HepG2 (cell line): Measurements from ENCODE around the gene RDH13. TPM values are rescaled to one million over a fixed set of nuclear protein-coding genes. Genes with fewer than 3 reads are reported as not detected.
"Not testable (repeated sequence)": the region's sequence is repeated elsewhere in the genome, so short reads cannot be mapped to it uniquely, and the experiment has no call there.

ENCODE experiments used
- ATAC-seq: fragments of 200-7000 bp; cut with Tn5 transposase; 3 replicates; pipeline ENCODE4 v1.9.1; 2020; ENCODE audit warnings: mild to moderate bottlenecking, moderate library complexity
- BruUV-seq: library from RNA; stranded (reverse); fragments of 400-500 nt; replicated peaks from 2 replicates; lab custom pipeline; 2021; lab: Mats Ljungman, UMichigan
- CTCF ChIA-PET: fragments of 300-600 bp; formaldehyde crosslinking; extraction: SDS; loops from one replicate; lab custom pipeline; 2021; ENCODE audit warnings: low total read pairs, inconsistent platforms, low intra/inter-chr PET ratio; lab: Yijun Ruan, JAX
- POLR2A ChIA-PET: fragments of 350-600 bp; sonication (Branson Sonifier 250); formaldehyde crosslinking; loops from one replicate; lab custom pipeline; 2020; ENCODE audit warnings: antibody characterized with exemption, inconsistent platforms; lab: Yijun Ruan, JAX
- DNase-seq: peaks from one replicate; pipeline ENCODE4 v3.0.0-alpha.2; 2015; ENCODE audit warnings: low spot score
- FAIRE-seq: peaks from 3 replicates; lab custom pipeline; 2011; peaks lifted over from hg19 to GRCh38; lab: Jason Lieb, UNC
- H2AFZ ChIP-seq: one replicate; pipeline ENCODE4 v1.6.1; 2011; ENCODE audit warnings: low read length, inconsistent platforms
- H3K27ac ChIP-seq: fragments of 300-600 bp; 3 replicates; pipeline ENCODE4 v1.8.0; 2011; ENCODE audit warnings: mixed run types, mild to moderate bottlenecking, mixed read lengths, low read length, inconsistent platforms; ENCODE audit not compliant: insufficient read depth; ENCODE audit errors: extremely low read length
- H3K27me3 ChIP-seq, 2 experiments: fragments of 200-600 bp in 1 of 2; 2 replicates in 1 of 2; 3 replicates in 1 of 2; pipeline versions ENCODE4 v1.6.0 to v1.8.0; 2011; ENCODE audit warnings: low read length in 2 of 2, mild to moderate bottlenecking in 2 of 2, moderate library complexity in 2 of 2, inconsistent platforms in 1 of 2; ENCODE audit not compliant: insufficient read depth in 2 of 2, control insufficient read depth in 1 of 2
- H3K36me3 ChIP-seq, 2 experiments: fragments of 200-600 bp in 1 of 2; replicated peaks in 1 of 2; 2 replicates in 1 of 2; 3 replicates in 1 of 2; pipeline versions ENCODE4 v1.5.1 to v1.8.0; 2011; ENCODE audit warnings: low read length in 2 of 2, inconsistent platforms in 1 of 2; ENCODE audit not compliant: insufficient read depth in 2 of 2, control insufficient read depth in 1 of 2
- H3K4me1 ChIP-seq: 2 replicates; pipeline ENCODE4 v1.5.1; 2012; ENCODE audit warnings: low read length, inconsistent platforms; ENCODE audit not compliant: insufficient read depth
- H3K4me2 ChIP-seq: 2 replicates; pipeline ENCODE4 v1.6.0; 2011; ENCODE audit warnings: low read depth, low read length, inconsistent platforms
- H3K4me3 ChIP-seq, 3 experiments: fragments of 200-600 bp in 1 of 3; sonication (generic), shearing (Covaris generic) in 1 of 3; replicated peaks in 1 of 3; 2 replicates each; pipeline ENCODE4 v1.5.1; 2011 to 2016; ENCODE audit warnings: low read length in 3 of 3, inconsistent platforms in 2 of 3, low read depth in 2 of 3, mild to moderate bottlenecking in 2 of 3, control low read depth in 1 of 3, mixed read lengths in 1 of 3; ENCODE audit not compliant: insufficient read depth in 1 of 3
- H3K79me2 ChIP-seq: one replicate; pipeline ENCODE4 v1.6.1; 2011; ENCODE audit warnings: low read length, inconsistent platforms; ENCODE audit not compliant: insufficient read depth
- H3K9ac ChIP-seq: 2 replicates; pipeline ENCODE4 v1.6.0; 2011; ENCODE audit warnings: mild to moderate bottlenecking, low read depth, low read length, inconsistent platforms; ENCODE audit not compliant: insufficient read depth
- H3K9me3 ChIP-seq: 2 replicates; pipeline ENCODE4 v1.5.1; 2012; ENCODE audit warnings: mild to moderate bottlenecking, low read length
- H4K20me1 ChIP-seq: 2 replicates; pipeline ENCODE4 v1.6.0; 2011; ENCODE audit warnings: inconsistent platforms, mild to moderate bottlenecking, low read length, moderate library complexity; ENCODE audit not compliant: insufficient read depth
- FOXC1 ChIP-seq: sonication (generic); formaldehyde crosslinking; IDR thresholded peaks from 2 replicates; pipeline ENCODE4 v1.8.0; 2022; ENCODE audit warnings: mild to moderate bottlenecking, missing genetic modification reagents, borderline replicate concordance
- JUND ChIP-seq: sonication (generic); formaldehyde crosslinking; IDR thresholded peaks from 2 replicates; pipeline ENCODE4 v1.8.0; 2022; ENCODE audit warnings: mild to moderate bottlenecking, missing genetic modification reagents
- KDM1A ChIP-seq: IDR thresholded peaks from 2 replicates; pipeline ENCODE4 v1.6.1; 2016; ENCODE audit warnings: missing compliant biosample characterization
- MXD3 ChIP-seq: IDR thresholded peaks from 2 replicates; pipeline ENCODE4 v1.6.1; 2016; ENCODE audit warnings: mild to moderate bottlenecking, missing biosample characterization, missing genetic modification reagents
- MYPOP ChIP-seq: sonication (generic); formaldehyde crosslinking; IDR thresholded peaks from 2 replicates; pipeline ENCODE4 v1.8.1; 2023; ENCODE audit warnings: mild to moderate bottlenecking, moderate library complexity, missing genetic modification reagents
- NFE2 ChIP-seq: sonication (generic); formaldehyde crosslinking; IDR thresholded peaks from 2 replicates; pipeline ENCODE4 v1.4.0; 2020; ENCODE audit warnings: missing genetic modification reagents
- POLR2G ChIP-seq: fragments of 200-400 bp; formaldehyde crosslinking; IDR thresholded peaks from 2 replicates; pipeline ENCODE4 v1.6.1; 2018; ENCODE audit warnings: mild to moderate bottlenecking, low read depth, low read length, moderate library complexity
- SATB2 ChIP-seq: sonication (generic); formaldehyde crosslinking; IDR thresholded peaks from 2 replicates; pipeline ENCODE4 v1.5.0; 2020; ENCODE audit warnings: missing genetic modification reagents
- SNRNP70 ChIP-seq: fragments of 200-400 bp; formaldehyde crosslinking; IDR thresholded peaks from 2 replicates; pipeline ENCODE4 v1.6.1; 2017; ENCODE audit warnings: mild to moderate bottlenecking, low read depth, low read length, moderate library complexity
- TMF1 ChIP-seq: sonication (generic); formaldehyde crosslinking; IDR thresholded peaks from 2 replicates; pipeline ENCODE4 v1.8.1; 2022; ENCODE audit warnings: low read depth, missing genetic modification reagents
- YY1 ChIP-seq: IDR thresholded peaks from 2 replicates; pipeline ENCODE4 v1.6.1; 2011; ENCODE audit warnings: low read length, low read depth, moderate library complexity, mild to moderate bottlenecking; ENCODE audit not compliant: insufficient read depth, insufficient replicate concordance
- ZNF337 ChIP-seq: sonication (generic); formaldehyde crosslinking; IDR thresholded peaks from 2 replicates; pipeline ENCODE4 v1.5.1; 2020; ENCODE audit warnings: missing genetic modification reagents, low read depth, mild to moderate bottlenecking, borderline replicate concordance
- ZNF772 ChIP-seq: sonication (generic); formaldehyde crosslinking; IDR thresholded peaks from 2 replicates; pipeline ENCODE4 v1.5.0; 2020; ENCODE audit warnings: mild to moderate bottlenecking, missing genetic modification reagents
- WGBS: methylation state at CpG from one replicate; pipeline ENCODE4 v1.1.6; 2017; ENCODE audit warnings: low lambda C conversion rate; 5-methylcytosine and 5-hydroxymethylcytosine counted together
- in situ Hi-C: cut with HindIII; loops from 2 replicates; pipeline ENCODE4 v1.10.0; 2017; ENCODE audit warnings: low pct_unique_long_range_greater_than_20kb; ENCODE audit not compliant: extremely low pct_ligation_motif_present
- intact Hi-C: fragments of 100-400 bp; cut with micrococcal nuclease; formaldehyde crosslinking; loops from one replicate; pipeline ENCODE4 v1.10.0; 2022; ENCODE audit not compliant: unreplicated experiment
- polyA plus RNA-seq, 8 experiments: library from polyadenylated mRNA; depleted of rRNA in 3 of 8; stranded (reverse) in 7 of 8; unstranded in 1 of 8; fragments of >200 nt; fragmentation: Illumina TruSeq in 4 of 8; extraction: Trizol in 4 of 8; gene quantifications; 2 replicates each; pipeline versions ENCODE4 v1.2.1 to v1.2.3, GENCODE V29; 2011 to 2016; ENCODE audit warnings: low read depth in 4 of 8, missing spikeins in 1 of 8, mixed read lengths in 1 of 8; ENCODE audit not compliant: insufficient read depth in 1 of 8
- total RNA-seq, 5 experiments: library from RNA; depleted of rRNA; stranded (reverse); fragments of >200 nt; fragmentation: Illumina TruSeq; extraction: Trizol; gene quantifications; 2 replicates each; pipeline ENCODE4 v1.2.3, GENCODE V29; 2016; ENCODE audit warnings: low read depth in 1 of 5
- TF ChIP-seq, protein P1 (sequence below): sonication (generic); formaldehyde crosslinking; IDR thresholded peaks from 2 replicates; pipeline ENCODE4 v1.4.0; 2020; ENCODE audit warnings: missing genetic modification reagents

Gene RDH13
- total and polyA plus RNA-seq, 2 of the 13 experiments (the other 11 are each of a cell fraction or from before 2014, with no cell fraction given), result 13.4 to 21.5 TPM

- Histone ChIP-seq H3K4me3 (peak overlapping the region in 2 of 3 experiments; percentile 32 to 38; a peak in 3 of 6 replicates), H4K20me1 (no peaks in the 10 kb centered on the region), H3K9me3 (no peaks in the 10 kb centered on the region), H3K27ac (no peak overlapping the region), H3K4me2 (peak overlapping the region; percentile 45; the same call in 1 of the 2 replicates), H3K79me2 (peaks cover 4% of the 10 kb centered on the region), H3K9ac (peak overlapping the region; percentile 49; the same call in 1 of the 2 replicates), H3K36me3 (peaks cover 0 to 8% of the 10 kb centered on the region in 2 experiments; a peak in 3 of 5 replicates), H3K27me3 (peaks cover 2 to 16% of the 10 kb centered on the region in 2 experiments; a peak in 4 of 5 replicates), H3K4me1 (peaks cover 10% of the 10 kb centered on the region), H2AFZ (no peak overlapping the region)
- DNase-seq, result no peak
- intact Hi-C loops (no loop called here), in situ Hi-C loops (no loop called here)
- ChIA-PET CTCF (no interaction called here), POLR2A (interaction anchor here (0.7 to 1.5 kb wide), 4 partner anchors 9 to 54 kb away, joined by 3 to 6 read pairs (median 4); partner anchors contain the start of gene PPP1R12C)
- TF ChIP-seq JUND (CRISPR knock-in tag) (no peak), NFE2 (no peak), SATB2 (no peak), YY1 (no peak), MXD3 (CRISPR knock-in tag) (no peak), ZNF772 (CRISPR knock-in tag) (no peak), POLR2G (no peak), MYPOP (CRISPR knock-in tag) (0 out of 2 replicates have a peak, but pooled peaks have one; percentile 10), FOXC1 (CRISPR knock-in tag) (peak; percentile 19; the same call in 1 of the 2 replicates), SNRNP70 (no peak), ZNF337 (CRISPR knock-in tag) (no peak), TMF1 (CRISPR knock-in tag) (no peak), KDM1A (CRISPR knock-in tag) (no peak)
- TF ChIP-seq, protein P1, sequence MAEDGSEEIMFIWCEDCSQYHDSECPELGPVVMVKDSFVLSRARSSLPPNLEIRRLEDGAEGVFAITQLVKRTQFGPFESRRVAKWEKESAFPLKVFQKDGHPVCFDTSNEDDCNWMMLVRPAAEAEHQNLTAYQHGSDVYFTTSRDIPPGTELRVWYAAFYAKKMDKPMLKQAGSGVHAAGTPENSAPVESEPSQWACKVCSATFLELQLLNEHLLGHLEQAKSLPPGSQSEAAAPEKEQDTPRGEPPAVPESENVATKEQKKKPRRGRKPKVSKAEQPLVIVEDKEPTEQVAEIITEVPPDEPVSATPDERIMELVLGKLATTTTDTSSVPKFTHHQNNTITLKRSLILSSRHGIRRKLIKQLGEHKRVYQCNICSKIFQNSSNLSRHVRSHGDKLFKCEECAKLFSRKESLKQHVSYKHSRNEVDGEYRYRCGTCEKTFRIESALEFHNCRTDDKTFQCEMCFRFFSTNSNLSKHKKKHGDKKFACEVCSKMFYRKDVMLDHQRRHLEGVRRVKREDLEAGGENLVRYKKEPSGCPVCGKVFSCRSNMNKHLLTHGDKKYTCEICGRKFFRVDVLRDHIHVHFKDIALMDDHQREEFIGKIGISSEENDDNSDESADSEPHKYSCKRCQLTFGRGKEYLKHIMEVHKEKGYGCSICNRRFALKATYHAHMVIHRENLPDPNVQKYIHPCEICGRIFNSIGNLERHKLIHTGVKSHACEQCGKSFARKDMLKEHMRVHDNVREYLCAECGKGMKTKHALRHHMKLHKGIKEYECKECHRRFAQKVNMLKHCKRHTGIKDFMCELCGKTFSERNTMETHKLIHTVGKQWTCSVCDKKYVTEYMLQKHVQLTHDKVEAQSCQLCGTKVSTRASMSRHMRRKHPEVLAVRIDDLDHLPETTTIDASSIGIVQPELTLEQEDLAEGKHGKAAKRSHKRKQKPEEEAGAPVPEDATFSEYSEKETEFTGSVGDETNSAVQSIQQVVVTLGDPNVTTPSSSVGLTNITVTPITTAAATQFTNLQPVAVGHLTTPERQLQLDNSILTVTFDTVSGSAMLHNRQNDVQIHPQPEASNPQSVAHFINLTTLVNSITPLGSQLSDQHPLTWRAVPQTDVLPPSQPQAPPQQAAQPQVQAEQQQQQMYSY (CRISPR knock-in tag), result no peak
- ATAC-seq, result no peak
- no TSS peak for BruUV-seq
- 25% methylated on average over 3 of the region's 3 CpGs for WGBS
- FAIRE-seq, result no peak
Observed at GRCh38 chr19:55063492-55063843, 520 bp upstream of the RDH13 start.

- Histone ChIP-seq H3K36me3 (peaks cover 4 to 27% of the 10 kb centered on the region in 2 experiments; a peak in 4 of 5 replicates), H3K4me1 (peaks cover 10% of the 10 kb centered on the region)
- BruUV-seq, H4K20me1 ChIP-seq, H3K4me2 ChIP-seq, FAIRE-seq, DNase-seq, CTCF ChIA-PET, H3K79me2 ChIP-seq, intact Hi-C loops, in situ Hi-C loops, ATAC-seq, H2AFZ ChIP-seq, H3K27ac ChIP-seq, H3K9ac ChIP-seq, H3K27me3 ChIP-seq, H3K9me3 ChIP-seq, POLR2A ChIA-PET, H3K4me3 ChIP-seq: not testable (repeated sequence)
- 96% methylated on average over 9 of the region's 9 CpGs for WGBS
Observed at GRCh38 chr19:55060287-55060686, 2.7 kb downstream of the RDH13 start.
